ENCODE data around the gene KCNG1.

The KCNG1 gene

GRCh38 chr20:51029963-51030920 lies 7.3 kb upstream of the KCNG1 start:
- TF ChIP-seq, protein P1, sequence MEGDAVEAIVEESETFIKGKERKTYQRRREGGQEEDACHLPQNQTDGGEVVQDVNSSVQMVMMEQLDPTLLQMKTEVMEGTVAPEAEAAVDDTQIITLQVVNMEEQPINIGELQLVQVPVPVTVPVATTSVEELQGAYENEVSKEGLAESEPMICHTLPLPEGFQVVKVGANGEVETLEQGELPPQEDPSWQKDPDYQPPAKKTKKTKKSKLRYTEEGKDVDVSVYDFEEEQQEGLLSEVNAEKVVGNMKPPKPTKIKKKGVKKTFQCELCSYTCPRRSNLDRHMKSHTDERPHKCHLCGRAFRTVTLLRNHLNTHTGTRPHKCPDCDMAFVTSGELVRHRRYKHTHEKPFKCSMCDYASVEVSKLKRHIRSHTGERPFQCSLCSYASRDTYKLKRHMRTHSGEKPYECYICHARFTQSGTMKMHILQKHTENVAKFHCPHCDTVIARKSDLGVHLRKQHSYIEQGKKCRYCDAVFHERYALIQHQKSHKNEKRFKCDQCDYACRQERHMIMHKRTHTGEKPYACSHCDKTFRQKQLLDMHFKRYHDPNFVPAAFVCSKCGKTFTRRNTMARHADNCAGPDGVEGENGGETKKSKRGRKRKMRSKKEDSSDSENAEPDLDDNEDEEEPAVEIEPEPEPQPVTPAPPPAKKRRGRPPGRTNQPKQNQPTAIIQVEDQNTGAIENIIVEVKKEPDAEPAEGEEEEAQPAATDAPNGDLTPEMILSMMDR (IDR thresholded peaks at IDR 0.05; ENCODE audit: insufficient read depth, low read length, missing control alignments): no peak
- no peak overlapping the region for H3K4me3 ChIP-seq (ENCODE audit: low read depth, low read length)
- ChIA-PET POLR2A (no interaction called here), CTCF (interaction anchor here (0.9 to 3.8 kb wide), 7 partner anchors 12 to 1051 kb away, joined by 3 to 37 read pairs (median 3); no protein-coding TSS in a partner anchor)
- no peak for DNase-seq (ENCODE audit: low read depth, low spot score)

GRCh38 chr20:51029556-51029955 lies 6.6 kb upstream of the KCNG1 start:
- DNase-seq (ENCODE audit: low read depth, low spot score): no peak
- TF ChIP-seq, protein P1 (IDR thresholded peaks at IDR 0.05; ENCODE audit: insufficient read depth, low read length, missing control alignments): no peak
- H3K4me3 ChIP-seq (ENCODE audit: low read depth, low read length): no peak overlapping the region
- ChIA-PET CTCF (interaction anchor here (1.4 to 3.8 kb wide), 3 partner anchors 15 to 279 kb away, joined by 3 to 37 read pairs (median 32); no protein-coding TSS in a partner anchor), POLR2A (no interaction called here)

- POLR2A ChIA-PET: no interaction called here
- no peak overlapping the region for H3K4me3 ChIP-seq (ENCODE audit: low read depth, low read length)
- TF ChIP-seq, protein P1 (IDR thresholded peaks at IDR 0.05; ENCODE audit: insufficient read depth, low read length, missing control alignments): no peak
- CTCF ChIA-PET: interaction anchor here (1.0 to 3.8 kb wide), 5 partner anchors 9 to 280 kb away, joined by 3 to 37 read pairs (median 4); no protein-coding TSS in a partner anchor
- no peak for DNase-seq (ENCODE audit: low read depth, low spot score)
Observed at GRCh38 chr20:51028616-51029212, 5.8 kb upstream of the KCNG1 start.

GRCh38 chr20:51027035-51027795 lies 4.3 kb upstream of the KCNG1 start:
- TF ChIP-seq, protein P1 (IDR thresholded peaks at IDR 0.05; ENCODE audit: insufficient read depth, low read length, missing control alignments): no peak
- CTCF ChIA-PET: interaction anchor here (1.4 to 5.0 kb wide), 2 partner anchors 12 to 272 kb away, joined by 3 to 30 read pairs; no protein-coding TSS in a partner anchor
- DNase-seq (ENCODE audit: low read depth, low spot score): no peak
- POLR2A ChIA-PET: no interaction called here
- H3K4me3 ChIP-seq (ENCODE audit: low read depth, low read length): no peak overlapping the region

DNA sequence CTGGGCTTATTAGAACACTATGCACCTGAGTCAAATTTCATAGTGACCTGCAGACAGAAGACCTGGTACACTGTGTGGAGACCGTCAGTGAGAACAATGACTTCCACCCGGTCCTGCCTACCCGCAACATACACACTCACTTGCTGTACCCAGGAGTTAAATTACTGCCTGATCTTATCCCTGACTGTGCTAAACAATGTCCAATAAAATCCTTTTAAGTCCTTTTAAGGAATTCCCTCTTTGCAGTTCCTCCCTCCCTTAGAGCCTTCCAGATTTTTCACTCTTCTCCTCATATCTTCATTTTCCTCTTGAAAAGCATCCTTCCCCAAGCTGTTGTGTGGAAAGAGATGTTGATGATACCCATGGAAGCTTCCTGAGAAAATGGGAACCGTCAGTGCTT lies 3.4 kb upstream of the KCNG1 start:
- no peak overlapping the region for H3K4me3 ChIP-seq (ENCODE audit: low read depth, low read length)
- ChIA-PET CTCF (interaction anchor here (1.4 to 5.0 kb wide), 2 partner anchors 11 to 272 kb away, joined by 3 to 30 read pairs; no protein-coding TSS in a partner anchor), POLR2A (no interaction called here)
- TF ChIP-seq, protein P1 (IDR thresholded peaks at IDR 0.05; ENCODE audit: insufficient read depth, low read length, missing control alignments): no peak
- no peak for DNase-seq (ENCODE audit: low read depth, low spot score)

All from AG04449 (cell line).